Measurements from ENCODE around the gene COA1. TPM values are rescaled to one million over a fixed set of nuclear protein-coding genes. Genes with fewer than 3 reads are reported as not detected.

The COA1 gene
- total RNA-seq, 1 donor from 2014 or later, result 192 TPM

GRCh38 chr7:43694399-43694748 lies 34.9 kb downstream of the COA1 start:
- Histone ChIP-seq H3K4me1 (no peaks in the 10 kb centered on the region), H3K9ac (no peak overlapping the region), H3F3A (ENCODE audit: low read depth) (no peaks in the 10 kb centered on the region), H3K27me3 (no peaks in the 10 kb centered on the region), H4K20me1 (ENCODE audit: low read depth) (peaks cover 55% of the 10 kb centered on the region), H3K79me2 (ENCODE audit: low read depth) (peaks cover 99% of the 10 kb centered on the region), H3K27ac (no peak overlapping the region), H3K4me3 (no peak overlapping the region), H3K36me3 (no peaks in the 10 kb centered on the region), H2AFZ (replicated peaks) (no peak overlapping the region), H3K9me3 (ENCODE audit: low read depth) (no peaks in the 10 kb centered on the region), H3K4me2 (no peak overlapping the region)
- no peak for DNase-seq (ENCODE audit: low spot score)
- H3K36me3 Mint-ChIP-seq, result peaks cover 10% of the 10 kb centered on the region
- H3K9me3 Mint-ChIP-seq, result peaks cover 6% of the 10 kb centered on the region
- no peaks in the 10 kb centered on the region for H3K27me3 Mint-ChIP-seq (ENCODE audit: insufficient read depth, low read depth)
- TF ChIP-seq EZH2 (IDR thresholded peaks at IDR 0.05) (no peak), EZH2phosphoT487 (IDR thresholded peaks at IDR 0.05) (no peak)
- TF ChIP-seq, protein P1, sequence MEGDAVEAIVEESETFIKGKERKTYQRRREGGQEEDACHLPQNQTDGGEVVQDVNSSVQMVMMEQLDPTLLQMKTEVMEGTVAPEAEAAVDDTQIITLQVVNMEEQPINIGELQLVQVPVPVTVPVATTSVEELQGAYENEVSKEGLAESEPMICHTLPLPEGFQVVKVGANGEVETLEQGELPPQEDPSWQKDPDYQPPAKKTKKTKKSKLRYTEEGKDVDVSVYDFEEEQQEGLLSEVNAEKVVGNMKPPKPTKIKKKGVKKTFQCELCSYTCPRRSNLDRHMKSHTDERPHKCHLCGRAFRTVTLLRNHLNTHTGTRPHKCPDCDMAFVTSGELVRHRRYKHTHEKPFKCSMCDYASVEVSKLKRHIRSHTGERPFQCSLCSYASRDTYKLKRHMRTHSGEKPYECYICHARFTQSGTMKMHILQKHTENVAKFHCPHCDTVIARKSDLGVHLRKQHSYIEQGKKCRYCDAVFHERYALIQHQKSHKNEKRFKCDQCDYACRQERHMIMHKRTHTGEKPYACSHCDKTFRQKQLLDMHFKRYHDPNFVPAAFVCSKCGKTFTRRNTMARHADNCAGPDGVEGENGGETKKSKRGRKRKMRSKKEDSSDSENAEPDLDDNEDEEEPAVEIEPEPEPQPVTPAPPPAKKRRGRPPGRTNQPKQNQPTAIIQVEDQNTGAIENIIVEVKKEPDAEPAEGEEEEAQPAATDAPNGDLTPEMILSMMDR (IDR thresholded peaks at IDR 0.05), result no peak
- H3K27ac Mint-ChIP-seq, result no peak overlapping the region
- H3K4me3 Mint-ChIP-seq, result no peak overlapping the region
- H3K4me1 Mint-ChIP-seq, result no peaks in the 10 kb centered on the region

GRCh38 chr7:43693687-43694398 lies 35.5 kb downstream of the COA1 start:
- DNase-seq (ENCODE audit: low spot score), result no peak

DNA sequence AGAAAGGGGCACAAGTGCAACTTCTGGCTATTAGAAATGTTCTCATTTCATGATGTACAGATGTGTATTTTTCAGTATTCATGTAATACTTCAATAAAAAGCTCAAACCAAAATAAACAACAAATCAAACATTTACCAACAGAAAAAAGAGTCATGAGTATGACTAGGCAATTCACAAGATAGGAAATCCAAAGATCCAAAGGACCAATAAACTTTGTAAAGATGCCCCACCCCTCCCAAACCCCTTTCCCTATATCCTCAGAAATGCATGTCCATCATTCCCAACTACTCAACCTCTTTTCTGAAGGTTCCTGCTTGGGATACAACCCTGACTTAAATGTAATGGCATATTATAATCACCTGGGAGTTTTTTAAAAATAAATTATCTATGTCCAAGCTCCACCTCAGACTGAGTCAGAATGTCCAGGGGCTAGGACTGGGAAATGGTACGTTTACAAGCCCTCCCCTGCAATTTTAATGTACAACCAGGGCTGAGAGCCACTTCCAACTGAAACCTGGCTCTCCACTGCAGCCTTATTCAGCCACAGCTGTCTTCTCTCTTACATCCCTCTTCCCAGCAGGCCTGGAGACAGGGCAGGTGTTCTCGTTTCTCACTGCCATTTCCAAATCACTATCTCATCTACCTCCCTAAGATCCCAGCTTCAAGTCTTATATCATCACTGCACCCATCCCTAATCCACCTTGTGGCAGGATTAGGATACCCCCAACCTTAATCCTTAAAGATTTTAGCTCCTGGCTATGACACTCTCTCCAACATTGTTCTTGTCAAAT lies 36.5 kb downstream of the COA1 start:
- Mint-ChIP-seq H3K27me3 (ENCODE audit: insufficient read depth, low read depth) (no peaks in the 10 kb centered on the region), H3K9me3 (peaks cover 15% of the 10 kb centered on the region), H3K4me1 (no peaks in the 10 kb centered on the region), H3K27ac (no peak overlapping the region), H3K4me3 (no peak overlapping the region), H3K36me3 (peaks cover 21% of the 10 kb centered on the region)
- H3K4me3 ChIP-seq, result no peak overlapping the region
- H3F3A ChIP-seq (ENCODE audit: low read depth), result no peaks in the 10 kb centered on the region
- H3K27ac ChIP-seq, result no peak overlapping the region
- H2AFZ ChIP-seq (replicated peaks), result no peak overlapping the region
- no peak overlapping the region for H3K9ac ChIP-seq
- no peaks in the 10 kb centered on the region for H3K9me3 ChIP-seq (ENCODE audit: low read depth)
- no peaks in the 10 kb centered on the region for H3K4me1 ChIP-seq
- DNase-seq (ENCODE audit: low spot score), result no peak
- TF ChIP-seq EZH2 (IDR thresholded peaks at IDR 0.05) (no peak), EZH2phosphoT487 (IDR thresholded peaks at IDR 0.05) (no peak)
- TF ChIP-seq, protein P1 (IDR thresholded peaks at IDR 0.05), result no peak
- no peaks in the 10 kb centered on the region for H3K27me3 ChIP-seq
- peaks cover 99% of the 10 kb centered on the region for H3K79me2 ChIP-seq (ENCODE audit: low read depth)
- no peak overlapping the region for H3K4me2 ChIP-seq
- peaks cover 42% of the 10 kb centered on the region for H4K20me1 ChIP-seq (ENCODE audit: low read depth)
- no peaks in the 10 kb centered on the region for H3K36me3 ChIP-seq

More at GRCh38 chr7:43693687-43694398, 35.5 kb downstream of the COA1 start:
- Histone ChIP-seq H3F3A (ENCODE audit: low read depth) (no peaks in the 10 kb centered on the region), H3K27me3 (no peaks in the 10 kb centered on the region), H3K79me2 (ENCODE audit: low read depth) (peaks cover 99% of the 10 kb centered on the region), H3K4me1 (no peaks in the 10 kb centered on the region), H3K4me3 (no peak overlapping the region), H2AFZ (replicated peaks) (no peak overlapping the region), H4K20me1 (ENCODE audit: low read depth) (peaks cover 50% of the 10 kb centered on the region), H3K4me2 (no peak overlapping the region), H3K27ac (no peak overlapping the region), H3K9ac (no peak overlapping the region), H3K9me3 (ENCODE audit: low read depth) (no peaks in the 10 kb centered on the region), H3K36me3 (no peaks in the 10 kb centered on the region)
- no peaks in the 10 kb centered on the region for H3K4me1 Mint-ChIP-seq
- H3K36me3 Mint-ChIP-seq, result peaks cover 14% of the 10 kb centered on the region
- H3K27me3 Mint-ChIP-seq (ENCODE audit: insufficient read depth, low read depth), result no peaks in the 10 kb centered on the region
- H3K27ac Mint-ChIP-seq, result no peak overlapping the region
- H3K4me3 Mint-ChIP-seq, result no peak overlapping the region
- no peak for TF ChIP-seq EZH2phosphoT487 (IDR thresholded peaks at IDR 0.05)
- TF ChIP-seq, protein P1 (IDR thresholded peaks at IDR 0.05), result no peak
- TF ChIP-seq EZH2 (IDR thresholded peaks at IDR 0.05), result no peak
- peaks cover 9% of the 10 kb centered on the region for H3K9me3 Mint-ChIP-seq
